DMS 273 treated with DMSO at 0.1 percent for 48 hours (cell line): ENCODE measurements around the gene STARD3.

ENCODE experiments used
- DNase-seq: peaks from one replicate; lab custom pipeline; 2025; lab: John Stamatoyannopoulos, UW

Gene STARD3

DNA sequence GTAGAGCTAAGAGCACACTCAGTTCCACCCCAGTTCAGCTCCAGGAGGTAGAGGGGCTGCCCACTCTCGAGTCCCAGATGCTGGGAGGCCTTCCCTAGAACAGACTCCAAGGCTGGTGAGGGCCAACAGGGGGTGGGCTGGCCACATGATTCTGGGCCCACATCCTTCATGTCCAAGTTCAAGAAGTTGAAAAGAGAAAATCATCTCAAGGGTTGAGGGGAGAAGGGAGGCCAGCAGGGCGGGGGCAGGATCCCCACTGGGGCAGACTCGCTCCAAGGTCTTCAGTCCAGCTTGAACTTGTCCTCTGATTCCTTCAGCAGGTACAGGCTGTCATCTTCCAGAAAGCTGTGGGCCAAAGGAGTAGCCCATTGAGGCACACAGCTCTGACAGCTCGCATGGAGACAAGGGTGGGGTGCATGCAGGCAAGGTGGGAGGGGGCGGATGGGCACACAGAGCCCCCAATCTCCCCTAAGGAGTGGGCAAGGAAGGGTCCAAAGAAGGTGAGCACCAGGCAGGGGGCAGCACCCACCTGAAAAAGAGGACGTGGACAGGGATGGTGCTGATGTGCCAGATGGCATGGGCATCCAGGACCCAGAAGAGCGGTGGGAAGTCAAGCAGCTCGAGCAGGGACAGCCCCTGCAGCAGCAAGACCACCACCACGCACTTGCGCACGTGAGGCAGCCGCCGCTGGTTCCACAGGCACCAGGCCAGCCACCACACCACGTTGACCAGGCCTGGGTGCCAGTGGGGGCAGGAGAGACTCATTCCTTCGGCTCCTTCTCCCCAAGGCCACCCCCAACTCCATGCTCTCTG, 35.8 kb downstream of the STARD3 start:
- no peak for DNase-seq

DNA sequence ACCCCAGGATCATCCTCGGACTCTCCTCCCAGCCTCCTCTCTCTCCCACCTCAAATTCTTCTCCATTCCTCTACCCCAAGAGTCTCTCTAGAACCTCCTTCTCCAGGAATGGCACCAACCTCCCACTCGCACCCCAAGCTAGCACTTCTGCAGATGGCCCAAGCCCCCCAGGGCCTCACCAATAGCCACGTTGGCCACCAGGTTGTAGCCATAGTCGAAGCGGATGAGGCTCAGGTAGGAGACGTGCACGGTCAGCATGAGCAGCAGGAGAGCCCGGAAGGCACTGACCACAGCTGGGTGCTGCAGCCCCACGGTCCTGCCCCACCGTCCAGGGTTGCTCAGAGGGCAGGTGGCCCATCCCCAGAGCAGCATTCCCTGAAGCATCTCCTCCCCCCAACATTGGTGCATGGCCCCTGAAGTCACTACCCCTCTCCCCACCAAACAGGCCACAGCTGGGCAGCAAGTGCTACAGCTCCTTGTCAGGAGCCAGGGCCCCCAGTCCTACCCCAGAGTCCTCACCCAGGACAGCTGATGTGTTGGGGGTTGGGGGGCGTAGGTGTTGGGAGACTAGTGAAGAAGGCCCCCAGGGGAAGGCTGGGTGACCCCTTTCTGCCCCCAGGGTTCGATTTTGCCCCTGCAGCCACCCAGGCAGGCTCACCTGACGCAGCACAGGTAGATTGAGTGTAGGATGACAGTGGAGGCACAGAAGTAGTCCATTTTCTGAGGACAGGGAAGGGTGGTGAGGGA, 36.6 kb downstream of the STARD3 start:
- no peak for DNase-seq

DNA sequence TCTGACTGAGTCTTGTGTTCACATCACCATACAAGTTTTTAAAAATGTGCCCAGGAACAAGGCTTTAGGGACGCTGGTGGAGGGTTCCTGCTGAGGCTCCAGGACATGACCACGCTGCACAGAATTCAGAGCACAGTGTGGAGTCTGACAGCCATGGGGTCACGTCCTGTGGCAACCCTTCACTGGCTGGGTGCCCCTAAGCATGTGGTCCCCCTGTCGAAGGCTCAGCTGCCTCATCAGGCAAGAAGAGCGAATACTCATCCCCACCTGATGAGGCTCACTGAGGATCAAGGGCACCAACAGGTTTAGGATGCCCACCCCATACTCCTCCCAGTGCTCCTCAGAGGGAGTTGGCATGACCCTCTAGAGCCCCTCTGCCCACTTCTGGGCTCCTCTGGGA, 37.2 kb downstream of the STARD3 start:
- DNase-seq: no peak

DNA sequence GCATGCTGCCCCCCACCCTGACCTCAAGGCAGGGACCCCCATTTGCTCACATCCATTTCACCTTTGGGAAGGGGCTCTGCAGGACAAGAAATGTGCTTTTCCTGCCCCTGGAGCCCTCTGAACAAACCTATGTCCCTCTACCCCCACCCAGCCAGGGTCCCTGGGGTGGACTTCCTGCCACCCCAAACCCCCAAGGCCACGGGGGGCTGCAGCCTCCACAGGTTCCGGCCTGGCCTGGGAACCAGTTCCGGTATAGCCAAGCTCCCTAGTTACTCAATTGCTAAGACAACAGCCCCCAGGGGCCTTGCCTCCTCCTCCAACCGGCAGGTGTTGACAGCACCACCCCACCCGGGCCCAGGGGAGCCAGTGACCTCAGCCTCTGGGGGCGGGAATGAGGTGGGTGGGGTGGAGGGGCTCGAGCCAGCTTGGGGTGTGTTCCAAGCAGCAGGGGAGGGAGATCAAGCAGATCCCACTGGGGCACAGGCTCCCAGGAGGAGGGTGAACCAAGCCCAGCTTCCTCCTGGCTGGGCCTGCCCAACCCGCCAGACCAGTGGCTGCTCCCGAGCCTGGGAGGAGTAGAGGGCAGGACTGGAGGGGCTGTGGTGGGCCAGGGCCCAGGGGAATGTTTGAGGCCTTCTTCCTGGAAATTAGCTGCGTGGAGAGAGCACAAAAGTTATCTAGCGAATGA, 37.9 kb downstream of the STARD3 start:
- no peak for DNase-seq

DNA sequence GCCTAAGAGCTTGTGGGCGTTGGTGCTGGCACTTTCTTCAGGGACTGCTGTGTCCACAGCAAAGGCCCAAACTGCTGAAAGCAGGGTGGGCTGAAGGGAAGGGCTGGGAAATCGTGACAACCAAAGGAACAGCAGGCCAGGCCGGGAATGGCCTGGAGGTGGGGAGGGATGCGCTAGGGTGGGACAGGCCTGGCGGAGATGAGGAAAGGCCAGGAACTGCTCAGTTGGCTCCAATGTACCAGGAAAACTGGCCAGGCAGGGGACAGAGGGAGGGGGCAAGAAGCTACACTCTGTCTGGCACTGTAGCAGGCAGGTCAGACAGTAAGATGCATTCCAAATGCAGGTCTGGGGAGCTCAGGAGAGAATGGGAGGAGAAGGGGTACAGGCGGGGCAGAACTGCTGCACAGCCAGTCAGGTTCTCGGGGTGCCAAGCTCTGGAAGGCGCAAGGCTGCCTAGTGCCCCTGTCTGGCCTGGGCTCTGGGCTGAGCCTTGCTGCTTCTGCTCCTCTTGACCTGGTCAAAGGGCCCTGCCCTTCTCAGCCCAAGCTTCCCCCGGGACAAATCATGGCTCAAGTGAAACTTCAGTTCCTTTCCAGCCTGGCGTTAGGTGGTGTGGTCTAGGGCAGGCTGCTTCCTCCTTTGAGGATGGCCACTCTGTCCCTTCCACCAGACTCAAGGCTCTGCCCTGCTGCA, 38.6 kb downstream of the STARD3 start:
- no peak for DNase-seq

DNA sequence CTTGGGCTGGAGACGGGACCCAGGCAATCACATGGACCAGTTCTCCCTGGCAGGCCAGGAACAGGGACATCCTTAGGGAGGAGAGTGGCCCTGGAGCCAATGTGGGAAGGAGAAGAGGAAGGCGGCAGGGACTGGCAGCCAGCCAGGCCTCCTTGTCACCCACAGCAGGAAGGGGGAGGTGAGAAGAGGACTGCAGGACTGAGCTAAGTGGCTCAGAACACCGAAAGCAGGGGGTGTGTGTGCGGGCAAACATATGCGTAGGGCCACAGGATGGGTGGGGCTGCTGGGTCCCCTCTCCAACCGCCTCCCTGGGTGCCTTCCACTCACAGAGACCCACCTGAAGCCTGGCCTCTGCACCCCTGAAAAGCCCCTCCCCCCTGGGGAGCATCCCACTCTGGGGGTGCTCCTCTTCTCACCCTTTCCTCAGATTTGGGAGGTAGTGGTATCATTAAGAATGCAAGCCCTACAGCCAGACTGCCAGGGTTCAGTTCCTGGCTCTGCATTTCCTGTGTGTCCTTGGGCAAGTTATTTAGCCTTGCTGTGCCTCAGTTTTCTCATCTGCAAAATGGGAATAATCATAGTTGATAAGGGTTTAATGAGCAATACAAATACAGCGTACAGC, 39.4 kb downstream of the STARD3 start:
- no peak for DNase-seq

DNA sequence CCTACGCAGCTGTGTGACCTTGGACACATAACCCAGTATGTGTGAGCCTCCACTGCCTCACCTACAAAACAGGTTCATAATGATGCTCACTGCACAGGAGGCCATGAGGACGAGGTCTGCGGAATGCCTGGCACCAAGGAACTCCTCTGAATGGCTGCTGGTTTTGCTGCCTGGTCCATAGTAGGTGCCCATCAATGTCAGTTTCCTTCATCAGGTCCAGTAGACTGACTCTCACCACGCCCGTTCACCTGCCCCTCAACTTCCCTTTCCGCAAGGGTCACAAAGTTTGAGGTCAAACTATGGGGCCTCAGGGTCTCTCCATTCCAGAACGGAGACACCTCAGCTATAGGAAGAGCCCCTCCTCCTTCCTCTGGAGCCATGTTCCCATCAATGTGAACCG, 40.1 kb downstream of the STARD3 start:
- DNase-seq: no peak

DNA sequence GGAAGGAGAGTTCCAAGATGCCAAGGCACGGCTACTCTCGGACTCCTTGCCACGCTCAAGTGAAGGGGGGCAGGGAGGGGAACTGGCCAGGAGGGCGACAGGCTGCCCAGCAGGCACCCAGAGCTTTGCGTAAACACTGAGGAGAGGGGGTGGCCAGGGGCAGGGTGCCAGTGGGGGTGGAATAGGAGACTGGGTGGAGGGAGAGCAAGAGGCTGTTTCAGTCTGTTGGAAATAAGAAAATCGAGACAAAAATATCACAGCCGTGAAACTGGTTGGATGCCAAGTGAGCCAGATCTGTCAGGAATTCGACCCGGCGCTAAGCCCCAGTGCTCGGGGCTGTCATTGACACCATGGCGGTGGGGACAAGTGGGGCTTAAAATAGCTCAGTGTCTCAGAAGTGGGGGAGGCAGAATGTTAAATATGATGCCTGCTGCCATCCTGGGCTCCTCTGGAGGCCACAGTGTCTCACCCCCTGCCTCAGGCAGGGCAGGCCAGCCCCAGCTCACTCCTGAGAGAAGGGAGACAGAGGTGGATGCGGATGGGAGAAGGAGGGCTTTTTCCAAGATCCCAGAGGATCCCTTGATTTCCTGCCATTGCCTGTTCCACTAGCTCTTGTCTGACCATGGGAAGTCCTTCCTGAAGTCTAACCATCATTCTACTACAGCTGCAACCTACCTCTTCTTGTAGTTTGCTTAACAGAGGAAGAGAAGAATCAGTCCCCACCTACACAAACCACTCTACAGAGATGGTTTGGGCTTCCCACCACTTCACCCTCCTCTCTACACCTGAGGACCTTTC, 40.8 kb downstream of the STARD3 start:
- DNase-seq: no peak

DNA sequence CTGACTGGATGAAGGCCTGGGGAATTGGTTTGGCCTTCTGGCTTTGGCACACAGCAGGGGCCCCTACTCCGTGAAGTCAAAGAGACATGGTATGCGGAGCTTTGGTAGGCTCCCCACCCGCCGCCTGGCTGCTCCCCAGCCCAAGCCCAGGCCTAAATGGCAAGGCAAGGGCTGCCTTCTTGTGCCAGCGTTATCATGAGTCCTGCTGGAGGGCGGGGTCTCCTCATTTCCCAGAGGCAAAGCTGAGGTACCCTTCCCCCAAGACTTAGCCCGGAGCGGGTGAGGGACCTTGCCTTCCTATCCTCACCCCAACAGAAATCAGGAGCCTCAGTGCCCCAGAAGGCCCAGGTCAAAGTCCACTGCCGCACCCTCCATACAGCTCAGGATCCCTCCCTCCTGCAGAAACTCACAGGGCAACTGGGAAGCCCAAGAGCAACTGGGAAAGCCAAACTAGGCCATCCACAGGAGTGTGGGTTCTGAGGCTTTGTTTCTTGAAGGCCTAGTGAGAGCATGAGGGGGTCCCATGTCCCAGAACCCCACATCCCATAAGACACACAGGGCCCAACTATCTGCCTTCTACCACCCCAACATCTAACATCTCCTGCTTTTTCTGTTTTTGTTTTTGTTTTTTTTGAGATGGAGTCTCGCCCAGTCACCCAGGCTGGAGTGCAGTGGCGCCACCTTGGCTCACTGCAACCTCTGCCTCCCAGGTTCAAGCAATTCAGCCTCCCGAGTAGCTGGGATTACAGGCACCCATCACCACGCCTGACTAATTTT, 41.6 kb downstream of the STARD3 start:
- DNase-seq: no peak

DNA sequence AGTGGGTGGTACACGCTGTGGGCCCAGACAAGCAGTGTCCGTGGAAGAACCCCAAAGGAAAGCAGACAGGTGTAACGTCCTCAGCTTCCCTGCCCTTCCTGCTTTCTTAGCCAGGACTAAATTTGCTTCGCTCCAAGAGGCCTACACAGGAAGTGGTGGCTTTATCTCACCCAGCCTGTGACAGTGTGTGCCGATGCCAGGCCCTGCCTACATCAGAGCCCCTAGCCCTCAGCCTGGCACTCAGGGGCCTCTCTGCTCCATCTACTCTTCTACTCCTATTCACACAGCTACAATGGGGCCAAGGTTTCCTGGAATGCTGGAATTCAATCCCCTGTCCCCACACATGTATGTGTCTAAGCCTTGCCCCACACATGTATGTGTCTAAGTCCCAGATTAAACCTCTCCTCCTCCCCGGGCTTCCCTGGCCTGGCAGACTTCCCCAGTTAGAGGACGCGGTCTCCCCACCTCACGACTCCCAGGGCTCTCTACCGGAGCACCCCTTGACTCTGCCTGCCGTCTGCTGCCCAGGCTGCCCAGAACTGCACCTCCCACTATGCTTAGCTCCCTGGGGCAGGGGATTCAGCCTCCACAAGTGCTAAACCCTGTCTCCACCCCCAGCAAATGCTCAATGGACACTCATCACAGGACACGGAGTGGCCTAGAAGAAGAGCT, 42.7 kb downstream of the STARD3 start:
- no peak for DNase-seq

DNA sequence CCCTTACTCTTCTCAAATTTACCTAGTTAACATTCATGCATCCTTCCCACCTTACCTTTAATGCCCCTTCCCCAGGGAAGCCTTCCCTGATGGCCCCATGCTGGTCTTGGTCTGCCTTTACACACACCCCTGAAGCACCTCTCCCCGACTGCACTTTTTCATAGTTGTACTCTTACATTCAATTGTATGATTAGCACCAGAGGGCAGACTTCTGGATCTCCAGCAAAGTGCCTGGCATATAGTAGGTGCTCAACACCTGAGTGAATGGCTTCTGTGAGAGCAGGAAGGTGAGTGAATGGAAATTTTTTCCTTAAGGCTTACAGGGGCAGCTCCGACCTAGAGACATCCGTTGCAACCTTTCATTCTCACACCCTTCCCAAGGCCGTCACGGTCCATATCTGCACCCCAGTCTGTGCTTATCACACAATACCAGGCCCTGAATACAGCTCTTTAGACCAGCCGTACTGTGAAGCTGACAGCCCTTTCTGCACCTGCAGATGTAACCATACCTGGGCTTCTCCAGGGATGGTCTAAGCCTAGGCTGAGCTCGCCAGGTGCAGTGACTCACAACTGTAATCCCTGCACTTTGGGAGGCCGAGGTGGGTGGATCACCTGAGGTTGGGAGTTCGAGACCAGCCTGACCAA, 46.5 kb downstream of the STARD3 start:
- no peak for DNase-seq

DNA sequence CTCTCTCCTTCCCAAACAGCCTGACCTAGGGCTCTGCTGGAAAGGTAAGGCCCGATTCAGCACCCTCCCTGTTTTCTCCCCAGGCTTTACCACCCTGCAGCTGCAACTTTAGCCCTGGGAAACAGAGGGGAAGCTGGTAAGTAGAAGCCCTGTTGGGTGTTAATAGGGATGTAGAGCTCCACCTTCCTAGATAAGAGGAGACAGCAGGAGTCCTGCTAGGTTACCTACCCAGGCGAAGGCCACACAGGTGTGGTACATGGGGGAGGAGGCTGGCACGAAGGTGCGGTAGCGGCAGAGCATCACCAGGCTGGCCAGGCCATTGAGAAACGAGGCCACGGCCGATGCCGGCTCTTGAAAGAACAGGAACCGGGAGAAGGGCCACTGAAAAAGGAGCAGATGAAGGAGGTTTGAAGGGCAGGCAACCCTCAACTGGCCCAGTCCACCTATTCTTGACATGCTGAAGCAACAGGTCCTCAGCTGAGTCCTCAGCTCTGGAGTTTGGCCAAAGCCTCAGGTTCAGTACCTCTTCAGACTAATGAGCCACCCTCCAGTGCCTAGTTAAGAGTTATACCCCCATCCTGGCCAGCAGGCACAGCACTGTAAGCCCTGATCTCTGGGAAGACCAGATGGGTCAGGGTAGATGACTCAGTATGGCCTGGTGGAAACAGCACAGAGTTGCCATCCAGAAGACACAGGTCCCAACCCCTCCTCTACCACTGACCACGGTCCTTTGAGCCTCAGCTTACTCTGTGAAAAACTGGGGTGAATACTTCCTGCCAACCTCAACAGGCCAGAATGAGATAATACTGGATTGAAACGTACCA, 47.6 kb downstream of the STARD3 start:
- no peak for DNase-seq

DNA sequence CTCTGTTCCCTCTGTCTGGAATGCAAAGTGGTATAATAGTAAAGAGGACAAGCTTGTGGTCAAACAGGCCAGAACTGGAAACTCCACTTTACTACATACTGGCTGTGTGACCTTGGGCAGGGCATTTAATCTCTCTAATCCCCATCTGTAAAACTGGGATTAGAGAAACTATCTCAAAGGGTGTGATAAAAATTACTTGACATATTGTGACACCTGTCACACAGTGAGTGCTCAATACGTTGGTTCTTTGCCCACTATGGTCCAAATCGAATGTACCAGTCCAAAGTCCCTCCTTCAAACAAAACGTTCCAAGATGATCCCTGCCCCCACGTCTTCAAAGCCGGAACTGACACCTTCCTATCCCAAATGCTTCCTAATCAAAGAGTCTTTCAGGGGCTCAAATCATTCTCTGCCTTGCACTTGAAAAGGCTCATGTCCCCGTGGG, 50.2 kb downstream of the STARD3 start:
- DNase-seq: no peak

DNA sequence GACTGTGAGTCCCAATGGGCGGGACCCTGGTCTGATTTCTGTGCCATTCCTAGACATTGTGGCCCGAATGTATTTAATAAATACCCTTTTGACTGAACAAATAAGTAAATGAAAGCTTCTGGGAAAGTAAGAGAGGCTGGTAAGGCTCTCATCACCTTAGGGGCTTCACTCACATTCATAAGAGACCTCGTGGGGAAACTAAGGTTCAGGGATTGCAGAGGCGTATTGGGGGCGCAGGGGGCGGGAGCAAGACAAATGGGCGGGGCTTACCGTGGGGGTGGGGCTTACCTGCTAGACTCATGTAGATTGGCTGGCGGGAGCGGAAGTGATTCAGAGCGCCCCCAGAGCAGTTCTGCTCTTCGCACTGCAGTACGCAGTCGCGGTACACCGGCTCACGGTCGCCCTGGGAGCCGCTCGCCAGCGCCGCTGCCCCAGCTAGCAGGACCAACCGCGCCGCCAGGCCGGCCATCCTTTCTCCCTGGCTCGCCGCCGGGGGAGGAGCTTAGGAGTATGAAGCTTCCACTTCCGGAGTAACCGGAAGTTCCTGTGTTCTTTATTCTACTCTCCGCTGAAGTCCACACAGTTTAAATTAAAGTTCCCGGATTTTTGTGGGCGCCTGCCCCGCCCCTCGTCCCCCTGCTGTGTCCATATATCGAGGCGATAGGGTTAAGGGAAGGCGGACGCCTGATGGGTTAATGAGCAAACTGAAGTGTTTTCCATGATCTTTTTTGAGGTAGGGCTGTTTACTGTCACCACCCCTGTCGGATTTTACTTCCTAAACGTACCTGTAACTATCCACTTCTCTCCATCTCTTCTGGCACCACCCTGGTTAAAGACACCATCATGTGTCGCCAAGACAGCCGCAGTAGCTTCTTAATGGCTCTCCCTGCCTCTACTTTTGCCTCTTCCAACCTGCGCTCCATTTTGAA, 50.9 kb downstream of the STARD3 start, which contains the start of gene PGAP3:
PGAP3 (minus strand) TSS at position 512 of the 929 bp plus-strand sequence; CDS start at position 469, 43 bp downstream.
- peak; percentile 81 for DNase-seq

DNA sequence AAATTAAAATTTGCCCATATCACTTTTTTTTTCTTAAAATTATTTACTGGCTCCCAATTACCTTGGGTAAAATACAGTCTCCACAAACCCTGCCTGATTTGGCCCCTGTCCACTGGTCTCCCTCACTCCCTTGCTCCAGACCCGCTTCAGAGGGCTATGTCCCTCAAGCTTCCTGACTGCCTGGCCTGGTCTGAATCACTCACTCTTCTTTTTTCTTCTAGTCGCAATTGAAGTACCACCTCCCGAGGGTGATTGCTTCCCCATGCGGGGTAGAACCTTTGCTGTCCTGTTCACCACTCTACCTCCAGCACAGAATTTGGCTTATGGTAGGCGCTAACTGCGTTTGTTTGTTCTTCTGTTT, 51.5 kb downstream of the STARD3 start:
- DNase-seq: no peak

DNA sequence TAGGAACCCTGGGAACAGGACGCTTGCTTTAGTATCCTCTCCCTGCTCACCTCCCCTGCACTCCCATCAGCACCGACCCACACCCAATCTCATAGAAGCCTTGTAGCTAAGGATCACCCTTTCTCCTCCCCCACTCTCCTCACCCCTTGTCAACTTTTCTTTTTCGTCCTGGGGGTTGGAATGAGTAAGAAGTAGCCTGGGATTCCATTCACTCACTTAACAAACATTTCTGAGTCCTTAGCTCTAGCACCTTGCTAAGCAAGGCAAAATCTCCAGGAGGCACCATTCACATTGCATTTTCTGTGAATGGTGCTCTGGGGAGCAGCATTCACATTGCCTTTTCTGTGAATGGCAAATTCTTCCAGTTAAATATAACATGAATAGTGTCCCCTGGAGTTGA, 52.0 kb downstream of the STARD3 start:
- no peak for DNase-seq

DNA sequence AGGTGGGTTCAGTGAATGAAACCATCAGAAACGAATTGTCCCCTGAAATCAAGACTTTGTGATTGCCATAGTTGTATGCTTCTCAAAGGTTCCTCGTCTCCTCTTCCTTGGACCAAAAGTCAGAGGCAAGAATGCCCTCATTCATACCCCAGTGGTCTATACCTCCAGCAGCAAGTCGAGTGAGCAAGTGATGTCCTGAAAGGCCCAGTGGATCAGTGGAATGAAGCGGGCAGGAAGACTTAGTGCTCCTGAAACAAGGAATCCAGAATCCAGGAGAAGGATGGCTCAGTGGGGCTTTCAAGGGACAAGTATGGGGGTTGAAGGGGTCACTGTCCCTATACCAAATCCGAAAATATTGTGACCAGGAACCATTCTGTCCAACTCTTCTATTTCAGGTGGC, 57.6 kb downstream of the STARD3 start:
- no peak for DNase-seq
